Panc1 (cell line): Measurements from ENCODE around the gene WSCD2.

Experiments used
- CTCF ChIP-seq: fragments of 450-650 bp; IDR thresholded peaks from 2 replicates; pipeline ENCODE4 v1.5.1; 2017; ENCODE audit warnings: mild to moderate bottlenecking
- POLR2AphosphoS5 ChIP-seq: IDR thresholded peaks from 2 replicates; pipeline ENCODE4 v1.6.1; 2012; ENCODE audit warnings: mild to moderate bottlenecking, low read depth, low read length, moderate library complexity
- REST ChIP-seq, 2 experiments: IDR thresholded peaks; 2 replicates each; pipeline ENCODE4 v1.6.1; 2011 to 2012; ENCODE audit warnings: low read depth in 2 of 2, control low read depth in 1 of 2, low read length in 1 of 2, mild to moderate bottlenecking in 1 of 2, moderate library complexity in 1 of 2; ENCODE audit not compliant: insufficient read depth in 1 of 2

GRCh38 chr12:108177131-108177530 is 48.0 kb downstream of the WSCD2 start:
- TF ChIP-seq CTCF (no peak), REST (IDR thresholded peaks at IDR 0.05; ENCODE audit: insufficient read depth in 1 of 2, low read depth in 2 of 2, low read length in 1 of 2) (no peak), POLR2AphosphoS5 (no peak)
